H1 (cell line): ENCODE measurements around the gene NIM1K.

ENCODE experiments used
- CBX5 ChIP-seq: fragments of 300-800, 300-1000 bp; sonication (generic); IDR thresholded peaks from 2 replicates; pipeline ENCODE4 v1.7.1; 2016; ENCODE audit warnings: antibody characterized with exemption, low read length, low read depth
- CEBPB ChIP-seq: IDR thresholded peaks from 2 replicates; pipeline ENCODE4 v1.6.1; 2012; ENCODE audit warnings: low read depth, low read length
- CHD2 ChIP-seq: IDR thresholded peaks from 2 replicates; pipeline ENCODE4 v1.6.1; 2012; ENCODE audit warnings: low read length, improper control_type of control experiment
- CTCF ChIP-seq, 3 experiments: IDR thresholded peaks; 1 replicate in 2 of 3; 2 replicates in 1 of 3; pipeline versions ENCODE4 v1.5.1 to v1.6.1; 2011; ENCODE audit warnings: low read length in 3 of 3, mild to moderate bottlenecking in 3 of 3, inconsistent platforms in 2 of 3, low read depth in 1 of 3, moderate library complexity in 1 of 3; ENCODE audit not compliant: insufficient read depth in 1 of 3; ENCODE audit errors: control extremely low read depth in 1 of 3
- EZH2 ChIP-seq: fragments of 200-600 bp; sonication (generic); IDR thresholded peaks from 2 replicates; pipeline ENCODE4 v1.7.1; 2012; ENCODE audit warnings: low read depth, mild to moderate bottlenecking, moderate library complexity, low read length, inconsistent platforms; ENCODE audit not compliant: severe bottlenecking
- KDM1A ChIP-seq: fragments of 200-600, 300-600 bp; sonication (generic); IDR thresholded peaks from 2 replicates; pipeline ENCODE4 v1.7.1; 2016; ENCODE audit warnings: mild to moderate bottlenecking, low read length, borderline replicate concordance
- KDM4A ChIP-seq: IDR thresholded peaks from one replicate; pipeline ENCODE4 v1.7.1; 2012; ENCODE audit warnings: low read depth, mild to moderate bottlenecking, moderate library complexity, low read length, inconsistent platforms; ENCODE audit not compliant: severe bottlenecking
- POLR2A ChIP-seq, 2 experiments: IDR thresholded peaks; 1 replicate in 1 of 2; 2 replicates in 1 of 2; pipeline ENCODE4 v1.6.1; 2011; ENCODE audit warnings: low read depth in 2 of 2, low read length in 2 of 2, mild to moderate bottlenecking in 2 of 2; ENCODE audit errors: control extremely low read depth in 1 of 2
- POLR2AphosphoS5 ChIP-seq: IDR thresholded peaks from 2 replicates; pipeline ENCODE4 v1.6.1; 2011; ENCODE audit warnings: low read depth, low read length
- RXRA ChIP-seq: IDR thresholded peaks from 2 replicates; pipeline ENCODE4 v1.6.1; 2011; ENCODE audit warnings: low read depth, mild to moderate bottlenecking, low read length, moderate library complexity; ENCODE audit not compliant: insufficient read depth
- SRF ChIP-seq: IDR thresholded peaks from 2 replicates; pipeline ENCODE4 v1.6.1; 2011; ENCODE audit warnings: mild to moderate bottlenecking, low read depth, low read length, moderate library complexity
- TAF1 ChIP-seq: IDR thresholded peaks from 2 replicates; pipeline ENCODE4 v1.6.1; 2011; ENCODE audit warnings: mild to moderate bottlenecking, low read depth, low read length

GRCh38 chr5:43172779-43173178 lies 19.2 kb upstream of the NIM1K start:
- TF ChIP-seq SRF (no peak), CEBPB (no peak), EZH2 (no peak), CHD2 (no peak), CTCF (IDR thresholded peaks at IDR 0.05; ENCODE audit: control extremely low read depth in 1 of 3, insufficient read depth in 1 of 3, low read depth in 1 of 3, low read length in 3 of 3) (no peak), POLR2A (IDR thresholded peaks at IDR 0.05; ENCODE audit: control extremely low read depth in 1 of 2, low read depth in 2 of 2, low read length in 2 of 2) (no peak), KDM4A (no peak), CBX5 (no peak), POLR2AphosphoS5 (no peak), RXRA (no peak), KDM1A (no peak), TAF1 (no peak)
